GM18507 (cell line): ENCODE results near the gene DLGAP4.
"Not testable (repeated sequence)": the region's sequence is repeated elsewhere in the genome, so short reads cannot be mapped to it uniquely, and the experiment has no call there.

Experiments
- DNase-seq: peaks from one replicate; pipeline ENCODE4 v3.0.0; 2011; ENCODE audit warnings: low read depth; ENCODE audit not compliant: insufficient read length; ENCODE audit errors: extremely low spot score
- FAIRE-seq: peaks from 2 replicates; lab custom pipeline; 2011; peaks lifted over from hg19 to GRCh38; lab: Jason Lieb, UNC

DLGAP4 gene

DNA sequence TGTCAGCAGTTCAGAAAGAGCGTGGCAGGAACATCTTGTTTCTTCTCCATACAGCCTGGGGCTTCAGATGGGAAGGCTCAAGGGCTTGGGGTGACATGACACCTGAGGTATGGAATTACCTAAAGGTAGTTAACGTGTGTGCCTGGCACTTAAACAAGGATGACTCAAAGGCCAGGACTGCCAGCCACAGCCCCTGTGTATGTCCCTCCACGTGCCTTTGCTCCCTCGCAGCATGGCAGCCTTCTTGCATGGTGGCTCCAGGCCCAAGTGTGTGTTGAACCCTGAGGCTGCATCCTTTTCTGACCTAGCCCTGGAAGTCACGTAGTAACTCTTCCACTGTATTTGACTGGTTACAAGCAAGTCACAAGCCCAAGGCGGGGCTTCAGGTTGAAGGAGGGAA is 201.6 kb downstream of the DLGAP4 start:
- no peak for DNase-seq
- FAIRE-seq = no peak

DNA sequence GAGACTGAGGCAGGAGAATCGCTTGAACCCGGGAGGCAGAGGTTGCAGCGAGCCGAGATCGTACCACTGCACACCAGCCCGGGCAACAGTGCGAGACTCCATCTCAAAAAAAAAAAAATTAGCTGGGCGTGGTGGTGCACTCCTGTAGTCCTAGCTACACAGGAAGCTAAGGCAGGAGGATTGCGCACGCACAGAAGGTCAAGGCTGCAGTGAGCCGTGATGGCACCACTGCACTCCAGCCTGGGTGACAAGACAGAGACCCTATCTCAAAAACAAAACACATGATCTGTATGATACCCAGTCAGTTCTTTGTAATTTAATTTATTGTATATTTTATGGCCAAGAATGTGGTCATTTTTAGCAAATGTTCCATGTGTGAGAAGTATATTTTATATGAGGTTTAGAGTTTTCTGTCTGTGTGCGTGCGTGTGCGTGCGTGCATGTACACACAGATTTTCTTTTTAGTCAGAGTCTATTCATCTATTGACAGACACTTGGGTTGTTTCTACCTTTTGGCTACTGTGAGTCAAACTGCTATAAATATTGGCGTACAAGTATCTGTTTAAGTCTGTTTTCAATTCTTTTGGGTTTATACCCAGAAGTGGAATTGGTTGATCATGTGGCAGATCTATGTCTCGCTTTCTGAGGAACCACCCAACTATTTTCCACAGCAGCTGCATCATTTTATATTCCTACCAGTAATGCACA is 213.0 kb downstream of the DLGAP4 start:
- DNase-seq = no peak
- FAIRE-seq = no peak

DNA sequence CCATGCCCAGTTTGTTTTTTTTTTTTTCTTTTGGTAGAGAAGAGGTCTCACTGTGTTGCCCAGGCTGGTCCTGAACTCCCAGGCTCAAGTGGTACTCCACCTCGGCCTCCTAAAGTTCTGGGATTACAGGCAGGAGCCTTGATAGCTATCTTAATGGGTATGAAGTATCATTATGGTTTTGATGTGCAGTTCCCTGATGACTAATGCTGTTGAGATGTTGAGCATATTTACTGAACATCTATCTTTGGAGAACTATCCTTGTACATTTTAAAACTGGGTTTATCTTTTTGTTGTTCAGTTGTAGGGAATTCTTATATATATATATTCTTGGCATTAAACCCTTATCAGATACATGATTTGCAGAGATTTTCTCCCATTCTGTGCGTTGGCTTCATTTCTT is 213.8 kb downstream of the DLGAP4 start:
- FAIRE-seq = no peak
- DNase-seq = no peak

GRCh38 chr20:36521526-36521925 is 215.4 kb downstream of the DLGAP4 start:
- FAIRE-seq = no peak
- DNase-seq = no peak

DNA sequence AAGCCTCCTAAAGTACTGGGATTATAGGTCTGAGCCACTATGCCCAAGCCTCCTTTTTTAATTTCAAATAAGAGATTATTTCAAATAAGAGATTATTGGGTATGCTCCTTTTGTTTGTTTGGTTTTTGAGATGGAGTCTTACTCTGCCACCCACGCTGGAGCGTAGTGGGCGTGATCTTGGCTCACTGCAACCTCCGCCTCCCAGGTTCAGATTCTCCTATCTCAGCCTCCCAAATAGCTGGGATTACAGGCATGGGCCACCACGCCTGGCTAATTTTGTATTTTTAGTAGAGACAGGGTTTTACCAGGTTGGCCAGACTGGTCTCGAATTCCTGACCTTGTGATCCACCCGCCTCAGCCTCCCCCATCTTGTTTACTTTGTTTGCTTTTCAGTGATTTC is 216.3 kb downstream of the DLGAP4 start:
- not testable (repeated sequence) for DNase-seq, FAIRE-seq

- FAIRE-seq = no peak
- no peak for DNase-seq
Measured at GRCh38 chr20:36523341-36523740, 217.2 kb downstream of the DLGAP4 start.

GRCh38 chr20:36525620-36526365 is 219.7 kb downstream of the DLGAP4 start:
- FAIRE-seq (no peak), DNase-seq (no peak)

- FAIRE-seq (no peak), DNase-seq (no peak)
Measured at GRCh38 chr20:36526521-36527011, 220.4 kb downstream of the DLGAP4 start.

- FAIRE-seq = no peak
- no peak for DNase-seq
Measured at GRCh38 chr20:36527331-36528125, 221.4 kb downstream of the DLGAP4 start.

GRCh38 chr20:36528176-36528874 is 222.2 kb downstream of the DLGAP4 start:
- FAIRE-seq (no peak), DNase-seq (no peak)

DNA sequence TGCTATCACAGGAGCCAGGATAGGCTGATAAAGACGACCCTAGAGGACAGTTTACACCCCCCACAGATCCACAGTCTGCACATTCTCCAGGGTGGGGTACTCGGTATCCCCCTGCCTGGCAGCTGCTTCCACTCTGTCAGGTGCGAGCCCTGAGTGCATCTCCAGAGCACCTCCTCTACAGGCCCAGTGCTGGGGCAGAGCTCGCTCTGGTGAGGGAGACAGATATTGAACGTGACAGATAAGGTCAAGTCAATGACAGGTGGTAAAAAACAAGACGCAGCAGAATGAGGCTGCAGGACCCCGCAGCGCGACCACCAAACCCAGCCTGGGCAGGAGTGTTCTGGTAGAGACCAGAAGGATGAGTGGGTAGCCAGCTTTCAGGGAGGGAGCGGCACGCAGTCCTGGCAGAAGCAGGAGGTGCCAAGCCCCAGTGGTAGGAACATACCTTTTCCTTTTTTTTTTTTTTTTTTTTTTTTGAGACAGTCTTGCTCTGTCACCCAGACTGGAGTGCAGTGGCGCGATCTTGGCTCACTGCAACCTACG is 222.8 kb downstream of the DLGAP4 start:
- no peak for DNase-seq

GRCh38 chr20:36532388-36532787 is 226.2 kb downstream of the DLGAP4 start:
- FAIRE-seq (no peak), DNase-seq (no peak)

More for the DNA sequence above, 222.8 kb downstream of the DLGAP4 start:
- no peak for FAIRE-seq

DNA sequence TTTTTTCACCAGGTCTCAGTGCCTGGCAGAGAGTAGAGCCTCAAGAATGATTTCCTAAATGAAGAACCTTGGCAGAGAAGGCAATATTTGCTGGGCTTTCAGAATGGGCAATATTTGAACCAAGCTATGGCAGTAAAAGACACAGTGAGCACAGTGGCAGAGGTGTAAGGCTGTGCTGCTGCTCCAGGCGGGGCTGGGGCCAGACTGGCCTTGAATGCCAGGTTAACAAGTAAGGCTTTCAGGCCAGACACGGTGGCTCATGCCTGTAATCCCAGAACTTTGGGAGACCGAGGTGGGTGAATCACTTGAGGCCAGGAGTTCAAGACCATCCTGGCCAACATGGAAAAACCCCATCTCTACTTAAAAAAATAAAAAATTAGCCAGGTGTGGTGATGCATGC is 226.7 kb downstream of the DLGAP4 start:
- DNase-seq (no peak), FAIRE-seq (no peak)

DNA sequence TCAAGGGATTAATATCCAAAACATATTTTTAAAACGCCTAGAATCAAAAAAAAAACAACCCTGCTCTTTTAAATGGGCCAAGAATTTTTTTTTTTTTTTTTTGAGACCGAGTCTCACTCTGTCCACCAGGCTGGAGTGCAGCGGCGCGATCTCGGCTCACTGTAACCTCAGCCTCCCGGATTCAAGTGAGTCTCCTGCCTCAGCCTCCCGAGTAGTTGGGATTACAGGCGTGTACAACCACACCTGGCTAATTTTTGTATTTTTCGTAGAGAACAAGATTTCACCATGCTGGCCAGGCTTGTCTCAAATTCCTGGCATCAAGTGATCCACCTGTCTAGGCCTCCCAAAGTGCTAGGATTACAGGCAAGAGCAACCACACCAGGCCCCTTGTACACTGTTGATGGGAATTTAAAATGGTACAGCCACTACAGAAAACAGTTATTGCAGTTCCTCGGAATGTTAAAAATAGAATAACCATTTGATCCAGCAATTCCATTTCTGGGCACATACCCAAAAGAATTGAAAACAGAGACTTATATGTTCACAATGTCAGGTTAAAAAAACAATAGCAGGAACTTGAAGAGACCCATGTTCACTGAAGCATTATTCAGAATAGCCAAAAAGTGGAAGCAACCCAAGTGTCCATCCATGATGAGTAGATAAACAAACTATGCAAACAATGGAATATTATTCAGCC is 232.0 kb downstream of the DLGAP4 start:
- FAIRE-seq = no peak

DNA sequence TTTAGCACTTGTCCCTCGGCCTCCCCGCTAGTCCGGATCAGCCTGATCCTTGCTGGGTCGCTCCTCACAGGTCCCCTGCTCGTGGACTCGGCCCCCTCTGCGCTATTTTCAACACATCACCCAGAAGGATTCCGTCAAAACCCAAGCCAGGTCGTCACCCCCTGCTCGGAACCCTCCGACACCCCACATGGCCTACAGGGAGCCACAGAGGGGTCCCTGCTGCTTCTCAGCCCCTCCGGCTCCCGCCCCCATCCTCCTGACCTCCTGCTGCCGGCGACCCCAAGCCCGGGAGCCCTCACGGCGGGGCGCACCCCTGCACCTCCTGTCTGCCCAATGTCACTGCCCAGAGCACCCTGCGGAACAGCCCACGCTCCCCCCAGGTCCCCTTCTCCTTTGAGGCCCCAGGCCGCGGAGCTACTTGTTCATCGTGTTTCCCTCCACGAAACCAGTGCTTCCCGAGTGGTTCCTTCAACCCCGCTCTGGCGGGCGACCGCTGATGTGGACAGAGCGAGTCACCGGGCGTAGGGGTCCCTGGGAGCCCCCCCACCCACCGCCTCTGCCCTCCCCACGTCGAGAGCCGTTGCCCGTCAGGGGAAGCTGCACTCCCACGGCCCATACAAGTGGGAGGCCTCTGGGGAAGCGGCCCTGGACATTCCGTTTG is 234.5 kb downstream of the DLGAP4 start:
- no peak for DNase-seq
- no peak for FAIRE-seq

More for the DNA sequence above, 232.0 kb downstream of the DLGAP4 start:
- no peak for DNase-seq

- peak; percentile 36 for DNase-seq
- FAIRE-seq = no peak
Measured at GRCh38 chr20:36541227-36541767, 235.2 kb downstream of the DLGAP4 start, which contains the start of gene MYL9. Gene MYL9, plus strand, starts transcription at chr20:36541519. Its CDS starts 3,366 bp downstream, at chr20:36544885.

DNA sequence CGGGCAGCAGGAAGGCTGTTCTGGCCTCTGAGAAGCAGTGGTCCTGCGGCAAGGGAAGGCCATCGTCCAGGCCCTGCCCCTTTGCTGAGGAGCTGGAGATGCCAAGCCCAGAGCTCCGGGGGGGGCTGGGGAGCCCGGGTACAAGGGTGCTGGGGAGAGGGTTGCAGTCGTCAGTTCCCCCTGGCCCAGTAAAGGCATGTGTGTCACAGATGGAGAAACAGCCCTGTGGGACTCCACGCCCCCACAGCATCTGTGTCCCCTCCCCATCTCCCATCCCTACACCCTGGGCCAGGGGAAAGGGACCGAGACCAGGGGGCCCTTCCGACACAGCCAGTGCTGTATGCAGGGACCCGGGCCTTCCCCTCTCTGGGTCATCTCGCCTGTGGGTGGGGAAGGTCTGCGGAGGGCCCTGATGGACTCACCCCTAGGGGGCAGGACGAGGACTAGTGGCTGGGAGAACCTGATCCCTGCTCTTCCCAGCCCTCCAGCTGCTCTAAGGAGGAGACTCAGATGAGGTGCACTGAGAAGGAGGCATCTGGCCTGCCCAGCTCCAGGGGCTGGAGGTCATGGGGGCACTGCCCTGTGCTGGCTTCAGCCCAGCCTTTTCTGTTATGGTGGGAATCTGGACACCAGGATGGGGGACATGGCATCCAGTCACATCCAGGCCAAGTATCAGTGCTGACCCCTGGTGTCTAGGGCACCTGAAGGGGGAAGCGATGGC is 235.8 kb downstream of the DLGAP4 start:
- DNase-seq = no peak
- FAIRE-seq = no peak
